Motor neuron (in vitro differentiated cells): ENCODE measurements around the gene MLN. TPM values are rescaled to one million over a fixed set of nuclear protein-coding genes. Genes with fewer than 3 reads are reported as not detected.

Source experiments
- ATAC-seq, 8 experiments: fragments of 200-7000 bp; cut with Tn5 transposase; replicated peaks in 6 of 8; 2 replicates each; pipeline ENCODE4 v1.8.0; 2021; ENCODE audit warnings: mild to moderate bottlenecking in 8 of 8, moderate library complexity in 8 of 8
- H3K27ac ChIP-seq, 2 donors: fragments of 250-450 bp; sonication (Bioruptor Pico); 2 replicates each; pipeline ENCODE4 v1.9.0; 2021; ENCODE audit warnings: antibody characterized with exemption in 2 of 2, mild to moderate bottlenecking in 2 of 2, moderate library complexity in 1 of 2
- H3K4me1 ChIP-seq, 2 donors: fragments of 250-450 bp; sonication (Bioruptor Pico); replicated peaks in 1 of 2; 2 replicates each; pipeline ENCODE4 v1.6.1; 2021; ENCODE audit warnings: antibody characterized with exemption in 2 of 2, mild to moderate bottlenecking in 2 of 2, moderate library complexity in 1 of 2
- H3K4me3 ChIP-seq, 5 donors: fragments of 250-450 bp; sonication (Bioruptor Pico); 2 replicates each; pipeline ENCODE4 v1.9.0; 2021; ENCODE audit warnings: antibody characterized with exemption in 5 of 5, mild to moderate bottlenecking in 5 of 5, moderate library complexity in 4 of 5
- WGBS, 10 experiments: fragments of 450-650 bp; shearing (Covaris generic); methylation state at CpG; one replicate each; pipeline ENCODE4 v1.0.0; 2022; 5-methylcytosine and 5-hydroxymethylcytosine counted together
- in situ Hi-C, 9 experiments: fragments of 400-800 bp; cut with MboI; loops; one replicate each; pipeline ENCODE4 v1.15.0; 2021; ENCODE audit warnings: low sequenced_read_pairs in 9 of 9, low pct_unique_long_range_greater_than_20kb in 2 of 9; ENCODE audit not compliant: unreplicated experiment in 9 of 9
- total RNA-seq, 8 experiments: library from RNA; unstranded; fragments of 300-600 nt; gene quantifications; 2 replicates each; pipeline versions ENCODE4 v1.2.3 to v1.2.4, GENCODE V29; 2022

MLN gene, protein sequence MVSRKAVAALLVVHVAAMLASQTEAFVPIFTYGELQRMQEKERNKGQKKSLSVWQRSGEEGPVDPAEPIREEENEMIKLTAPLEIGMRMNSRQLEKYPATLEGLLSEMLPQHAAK
- total RNA-seq, result under 1 TPM in 2 of 8 experiments, not detected in 6; 0.38 to 0.96 TPM

DNA sequence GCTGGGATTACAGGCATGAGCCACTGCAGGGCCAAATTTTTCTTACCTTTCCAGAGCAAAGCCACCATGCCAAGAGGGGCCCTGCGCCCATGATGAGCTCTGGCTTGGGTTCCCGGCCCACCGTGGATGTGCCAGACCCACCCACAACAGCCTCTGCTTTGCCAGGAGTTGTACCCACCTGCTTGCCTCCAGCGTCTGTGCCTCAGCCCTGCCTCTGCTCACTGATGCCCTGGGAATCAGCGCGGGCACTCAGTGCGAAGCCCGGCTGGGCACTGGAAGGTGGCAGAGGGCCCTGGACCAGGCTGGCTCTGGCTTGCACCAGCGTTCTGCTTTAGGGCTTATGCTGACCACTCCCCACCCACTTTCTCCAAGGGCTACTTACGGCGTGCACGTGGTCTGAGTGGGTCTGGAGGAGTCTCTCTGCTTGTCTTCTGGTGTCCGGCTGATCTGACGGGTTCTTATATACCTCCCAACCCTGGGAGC lies at the start of gene MLN:
TSS of gene MLN (minus strand) at position 433 of the 483 bp plus-strand sequence. CDS start 2,840 bp downstream, outside the sequence.
- peak within 1 kb of the TSS; percentile 4 to 43 for H3K27ac ChIP-seq
- in situ Hi-C loops, result no loop called here
- H3K4me3 ChIP-seq, result no peak within 1 kb of the TSS
- H3K4me1 ChIP-seq, result peaks cover 81 to 94% of the 10 kb centered on the region in 2 donors
- WGBS, 10 experiments, result 58 to 100% (median 78%) methylated on average over 1 to 5 of the region's 14 CpGs; no CpG with 5 or more reads in 6 of the 10 experiments
- ATAC-seq, result no peak

DNA sequence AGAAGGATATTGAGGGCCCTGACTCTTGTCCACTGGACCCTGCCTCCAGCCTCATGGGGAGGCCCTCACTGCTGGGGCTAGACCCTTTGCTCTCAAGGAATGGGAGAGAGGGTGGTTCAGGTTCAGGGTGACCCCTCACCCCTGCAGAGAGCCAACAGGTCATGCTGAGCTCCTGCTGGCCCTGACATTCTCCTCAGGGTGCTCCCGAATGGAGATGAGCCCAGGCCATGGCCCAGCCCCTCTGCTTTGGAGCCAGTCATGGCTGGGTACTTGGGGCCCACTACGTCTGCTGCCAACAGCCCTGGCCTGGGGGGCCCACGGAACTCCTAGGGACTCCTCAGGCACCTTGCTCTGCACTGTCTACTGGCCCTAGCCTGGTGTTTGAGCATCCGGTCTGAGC lies 49.2 kb upstream of the MLN start:
- WGBS, 10 experiments, result 58 to 80% methylated on average over 2 to 3 of the region's 4 CpGs; no CpG with 5 or more reads in 8 of the 10 experiments
- ATAC-seq, result no peak
- no peak overlapping the region for H3K27ac ChIP-seq
- in situ Hi-C loops, result no loop called here
- H3K4me1 ChIP-seq, result peaks cover 32 to 56% of the 10 kb centered on the region in 2 donors
- no peak overlapping the region for H3K4me3 ChIP-seq

GRCh38 chr6:33851959-33852358 lies 48.2 kb upstream of the MLN start:
- in situ Hi-C loops, result no loop called here
- Histone ChIP-seq H3K4me3 (no peak overlapping the region), H3K27ac (no peak overlapping the region), H3K4me1 (peaks cover 24 to 48% of the 10 kb centered on the region in 2 donors)
- no CpG with 5 or more reads among the region's 8 CpGs for WGBS, 10 experiments
- peak; percentile 46 to 91 (median 59) for ATAC-seq

DNA sequence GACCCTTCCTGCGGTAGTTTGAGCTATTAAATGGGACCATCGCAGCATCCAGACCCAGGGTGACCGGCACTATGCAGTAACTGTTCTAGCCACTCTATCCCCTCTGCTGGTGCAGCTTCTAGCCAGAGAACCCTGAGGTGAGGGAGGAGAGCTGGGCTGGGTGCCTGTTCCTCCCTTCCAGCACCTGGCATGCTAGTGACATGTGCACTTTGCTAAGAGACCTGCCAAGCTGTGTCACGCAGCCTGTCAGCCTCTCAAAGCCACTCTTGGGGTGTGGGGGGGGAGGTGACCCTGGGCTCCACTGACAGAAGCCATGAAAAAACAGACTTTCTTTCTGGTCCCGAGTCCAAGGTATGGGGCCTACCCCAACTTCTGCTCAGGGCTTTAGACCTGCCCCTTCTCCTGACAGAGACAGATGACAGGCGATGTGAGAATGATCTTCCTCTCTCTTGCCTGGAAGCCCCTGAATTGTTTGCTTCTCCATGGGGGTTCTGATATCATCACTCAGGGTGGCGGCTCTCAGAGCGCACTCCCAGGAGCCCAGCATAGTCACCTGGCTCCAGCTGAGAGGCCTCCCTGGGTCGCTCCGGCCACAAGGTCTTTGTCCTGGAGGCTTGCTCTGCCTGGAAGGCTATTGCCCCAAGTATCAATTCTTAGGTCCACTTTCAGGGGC lies 47.2 kb upstream of the MLN start:
- H3K4me3 ChIP-seq, result no peak overlapping the region
- in situ Hi-C loops, result no loop called here
- peaks cover 20 to 45% of the 10 kb centered on the region in 2 donors for H3K4me1 ChIP-seq
- ATAC-seq, result no peak
- 59 to 100% (median 100%) methylated on average over 1 to 3 of the region's 10 CpGs; no CpG with 5 or more reads in 3 of the 10 experiments for WGBS, 10 experiments
- no peak overlapping the region for H3K27ac ChIP-seq

DNA sequence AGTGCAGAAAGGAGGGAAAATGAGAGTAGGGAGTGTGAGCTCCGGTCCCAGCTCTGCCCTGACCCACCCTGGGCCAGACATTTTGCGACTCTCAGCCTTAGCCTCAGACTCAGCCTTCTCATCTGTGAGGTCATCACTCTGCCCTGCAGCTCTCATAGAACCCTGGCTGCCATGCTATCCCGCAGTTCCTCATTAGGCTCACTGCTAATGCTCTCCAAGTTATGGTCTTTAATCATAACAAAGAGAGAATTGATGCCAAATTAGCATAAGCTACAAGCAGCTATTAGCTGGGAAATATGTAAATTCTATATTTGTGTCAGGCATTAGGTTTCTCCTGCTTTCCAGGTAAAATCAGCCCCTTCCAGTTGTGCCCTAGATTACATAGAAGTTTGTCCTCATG lies 46.5 kb upstream of the MLN start:
- peak in 3 of 8 experiments; percentile 32 to 36 (median 36) for ATAC-seq
- no peak overlapping the region for H3K27ac ChIP-seq
- in situ Hi-C loops, result no loop called here
- H3K4me3 ChIP-seq, result no peak overlapping the region
- 33 to 100% (median 75%) methylated on average over 1 to 3 of the region's 3 CpGs; no CpG with 5 or more reads in 2 of the 10 experiments for WGBS, 10 experiments
- H3K4me1 ChIP-seq, result peaks cover 20 to 43% of the 10 kb centered on the region in 2 donors

DNA sequence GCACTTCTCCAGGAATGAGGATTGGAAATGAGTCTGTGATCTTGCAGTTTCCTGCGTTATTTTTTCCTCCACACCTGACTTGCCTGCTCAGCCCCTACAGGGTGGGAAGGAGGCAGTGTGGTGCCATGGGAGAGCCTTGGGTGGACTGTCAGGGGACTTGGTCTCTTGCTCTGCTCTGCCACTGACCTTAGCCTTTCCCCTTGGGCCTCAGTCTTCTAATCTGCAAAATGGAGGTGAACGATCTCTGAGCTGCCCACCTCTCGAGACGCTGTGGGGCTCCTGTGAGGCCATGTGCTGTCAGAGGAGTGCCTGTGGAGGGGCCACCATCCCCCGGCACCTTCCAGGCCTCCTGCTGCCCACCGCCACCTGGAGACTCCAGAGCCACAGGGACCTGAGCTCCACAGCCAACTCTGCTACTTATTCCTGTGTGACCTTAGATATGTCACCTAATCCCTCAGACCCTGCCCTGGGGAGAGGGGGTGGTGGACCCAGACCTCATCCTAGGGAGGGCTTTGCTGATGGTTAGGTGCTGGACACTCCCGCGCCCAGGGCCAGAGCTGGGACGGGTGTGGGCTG lies 45.8 kb upstream of the MLN start:
- Histone ChIP-seq H3K4me1 (peaks cover 17 to 36% of the 10 kb centered on the region in 2 donors), H3K4me3 (no peak overlapping the region), H3K27ac (no peak overlapping the region)
- in situ Hi-C loops, result no loop called here
- ATAC-seq, result no peak
- WGBS, 10 experiments, result 0 to 80% (median 80%) methylated on average over 1 to 2 of the region's 9 CpGs; no CpG with 5 or more reads in 6 of the 10 experiments

DNA sequence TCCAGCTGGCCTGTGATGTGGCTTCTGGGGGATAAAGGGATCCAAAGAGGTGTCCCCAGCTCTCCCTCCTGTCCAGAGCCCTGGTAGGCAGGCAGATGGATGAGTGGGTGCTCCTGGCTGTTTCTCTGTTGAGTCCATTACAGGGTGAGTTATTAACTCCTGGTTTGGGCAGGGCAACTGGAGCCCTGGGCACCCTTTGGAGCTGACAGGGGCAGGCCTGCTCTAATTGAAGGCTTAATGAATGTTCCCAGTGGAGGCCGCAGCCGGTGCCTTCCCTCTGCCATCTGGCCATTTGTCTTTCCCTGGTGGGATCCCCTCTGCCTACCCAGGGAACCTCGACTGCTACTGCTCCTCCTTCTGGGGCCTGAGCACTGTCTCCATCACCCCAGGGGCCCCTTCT lies 44.7 kb upstream of the MLN start:
- Histone ChIP-seq H3K27ac (peak overlapping the region in 1 of 2 donors; percentile 71), H3K4me1 (peaks cover 19 to 38% of the 10 kb centered on the region in 2 donors), H3K4me3 (no peak overlapping the region)
- peak in 5 of 8 experiments; percentile 32 to 67 (median 49) for ATAC-seq
- in situ Hi-C loops, result no loop called here
- 6 to 100% (median 49%) methylated on average over 1 to 2 of the region's 3 CpGs; no CpG with 5 or more reads in 6 of the 10 experiments for WGBS, 10 experiments

DNA sequence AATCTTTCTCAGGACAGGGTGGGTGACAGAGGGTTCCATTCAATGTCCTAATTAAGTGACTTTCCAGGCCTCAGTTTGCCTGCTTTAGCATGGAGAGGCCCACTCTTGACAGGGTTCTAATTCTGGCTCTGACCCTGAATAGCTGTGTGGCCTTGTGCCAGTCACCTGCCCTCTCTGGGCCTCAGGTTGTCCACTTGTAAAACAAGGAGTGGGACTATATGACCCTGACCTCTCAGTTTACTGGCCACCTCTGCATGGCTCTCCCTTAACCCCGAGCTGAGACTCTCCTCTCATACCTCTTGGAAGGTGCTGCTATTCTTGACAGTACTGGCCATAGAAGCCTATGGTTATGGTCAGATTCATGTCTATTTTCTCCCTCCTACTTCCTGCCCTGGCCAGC lies 44.1 kb upstream of the MLN start:
- WGBS, 10 experiments, result 20 to 100% (median 100%) methylated on average over 1 of the region's 1 CpG; no CpG with 5 or more reads in 5 of the 10 experiments

DNA sequence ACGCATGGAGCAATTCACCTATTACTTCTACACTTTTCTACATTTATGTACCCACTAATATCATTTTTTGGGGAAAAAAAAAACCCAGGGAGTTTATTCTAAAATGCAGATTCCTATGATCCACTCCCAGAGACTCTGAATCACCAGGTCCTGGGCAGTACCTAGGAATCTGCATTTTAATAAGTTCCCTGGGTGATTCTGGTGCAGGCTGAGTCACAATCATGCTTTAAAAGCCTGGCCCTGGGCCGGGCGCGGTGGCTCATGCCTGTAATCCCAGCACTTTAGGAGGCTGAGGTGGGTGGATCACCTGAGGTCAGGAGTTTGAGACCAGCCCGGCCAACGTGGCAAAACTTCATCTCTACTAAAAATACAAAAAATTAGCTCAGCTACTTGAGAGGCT lies 43.3 kb upstream of the MLN start:
- peak in 2 of 8 experiments; percentile 7 to 15 for ATAC-seq

More for the DNA sequence above, 44.1 kb upstream of the MLN start:
- in situ Hi-C loops, result no loop called here
- ATAC-seq, result no peak
- Histone ChIP-seq H3K27ac (no peak overlapping the region), H3K4me1 (peaks cover 25 to 44% of the 10 kb centered on the region in 2 donors), H3K4me3 (no peak overlapping the region)

DNA sequence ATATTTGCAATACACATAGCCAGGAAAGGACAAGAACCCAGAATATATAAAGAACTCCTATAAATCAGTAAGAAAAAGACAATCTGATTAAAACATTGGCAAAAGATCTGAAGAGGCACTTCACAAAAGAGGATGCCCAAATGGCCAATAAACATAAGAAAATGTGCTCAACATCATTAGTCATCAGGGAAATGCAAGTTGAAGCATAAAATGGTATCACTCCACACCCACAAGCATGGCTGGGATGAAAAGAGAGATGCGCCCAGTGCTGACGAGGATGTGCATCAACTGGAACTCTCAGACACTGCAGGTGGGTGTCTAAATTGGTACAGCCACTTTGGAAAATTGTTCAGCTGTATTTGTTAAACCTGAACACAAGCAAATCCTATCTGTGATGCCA lies 42.4 kb upstream of the MLN start:
- Histone ChIP-seq H3K4me3 (no peak overlapping the region), H3K27ac (no peak overlapping the region), H3K4me1 (peaks cover 36 to 40% of the 10 kb centered on the region in 2 donors)
- 0 to 100% (median 90%) methylated on average over 1 to 2 of the region's 2 CpGs; no CpG with 5 or more reads in 5 of the 10 experiments for WGBS, 10 experiments
- in situ Hi-C loops, result no loop called here
- ATAC-seq, result peak in 2 of 8 experiments; percentile 12 to 50

More for the DNA sequence above, 43.3 kb upstream of the MLN start:
- Histone ChIP-seq H3K27ac (no peak overlapping the region), H3K4me3 (no peak overlapping the region), H3K4me1 (peaks cover 33 to 48% of the 10 kb centered on the region in 2 donors)
- 24 to 100% (median 83%) methylated on average over 3 to 5 of the region's 6 CpGs; no CpG with 5 or more reads in 4 of the 10 experiments for WGBS, 10 experiments
- in situ Hi-C loops, result no loop called here

GRCh38 chr6:33845031-33845745 lies 41.4 kb upstream of the MLN start:
- Histone ChIP-seq H3K27ac (no peak overlapping the region), H3K4me1 (peaks cover 40 to 47% of the 10 kb centered on the region in 2 donors), H3K4me3 (no peak overlapping the region)
- ATAC-seq, result no peak
- WGBS, 10 experiments, result 0 to 84% (median 54%) methylated on average over 1 to 4 of the region's 4 CpGs; no CpG with 5 or more reads in 2 of the 10 experiments
- in situ Hi-C loops, result no loop called here

DNA sequence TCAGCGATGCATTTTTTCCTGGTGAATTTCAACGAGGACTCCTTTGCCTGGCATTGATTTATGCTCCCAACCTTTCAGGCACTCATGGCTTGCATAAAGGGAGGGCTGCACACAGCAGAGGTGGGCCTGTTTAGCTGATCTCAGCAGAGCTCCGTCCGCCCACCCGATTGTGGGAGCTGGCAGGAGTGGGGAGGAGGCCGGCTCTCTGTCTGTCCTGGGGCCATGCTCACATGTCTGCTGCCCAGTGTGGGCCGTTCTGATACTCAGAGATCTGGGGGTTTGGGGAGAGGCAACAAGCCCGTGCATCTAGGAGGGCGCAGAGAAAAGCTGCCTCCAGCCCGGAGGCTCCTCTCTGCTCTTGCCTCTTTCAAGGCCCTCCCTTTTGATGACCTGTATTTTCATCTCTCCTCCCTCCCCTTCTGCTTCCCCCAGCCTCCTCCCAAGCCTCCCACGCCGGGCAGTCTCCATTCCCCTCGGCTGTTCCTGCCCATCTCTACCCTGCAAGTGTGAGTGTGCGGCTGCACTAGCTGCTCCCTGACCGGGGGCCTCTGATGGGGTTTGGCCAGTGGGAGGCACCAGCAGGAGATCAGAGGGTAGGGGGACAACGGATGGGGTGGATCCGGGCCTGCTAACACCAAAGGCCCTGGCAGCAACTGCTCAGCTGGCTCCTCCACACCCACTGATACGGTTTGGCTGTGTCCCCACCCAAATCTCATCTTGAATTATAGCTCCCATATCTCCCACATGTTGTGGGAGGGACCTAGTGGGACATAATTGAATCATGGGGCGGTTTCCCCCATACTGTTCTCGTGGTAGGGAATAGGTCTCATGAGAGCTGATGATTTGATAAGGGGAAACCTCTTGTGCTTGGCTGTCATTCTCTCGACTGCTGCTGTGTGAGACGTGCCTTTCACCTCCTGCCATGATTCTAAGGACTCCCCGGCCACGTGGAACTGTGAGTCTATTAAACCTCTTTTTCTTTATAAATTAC lies 39.6 kb upstream of the MLN start:
- in situ Hi-C loops, result no loop called here
- 0 to 91% (median 35%) methylated on average over 1 to 7 of the region's 24 CpGs; no CpG with 5 or more reads in 3 of the 10 experiments for WGBS, 10 experiments

More for the DNA sequence above, 39.6 kb upstream of the MLN start:
- ATAC-seq, result peak in 7 of 8 experiments; percentile 14 to 84 (median 66)
- H3K4me3 ChIP-seq, result no peak overlapping the region
- H3K4me1 ChIP-seq, result peaks cover 52 to 59% of the 10 kb centered on the region in 2 donors
- H3K27ac ChIP-seq, result peak overlapping the region; percentile 65 to 71
